ENCODE measurements around the gene GPR101. TPM values are rescaled to one million over a fixed set of nuclear protein-coding genes. Genes with fewer than 3 reads are reported as not detected.
"Not testable (repeated sequence)": the region's sequence is repeated elsewhere in the genome, so short reads cannot be mapped to it uniquely, and the experiment has no call there.

Gene GPR101
- polyA plus RNA-seq, 3 donors: not detected

DNA sequence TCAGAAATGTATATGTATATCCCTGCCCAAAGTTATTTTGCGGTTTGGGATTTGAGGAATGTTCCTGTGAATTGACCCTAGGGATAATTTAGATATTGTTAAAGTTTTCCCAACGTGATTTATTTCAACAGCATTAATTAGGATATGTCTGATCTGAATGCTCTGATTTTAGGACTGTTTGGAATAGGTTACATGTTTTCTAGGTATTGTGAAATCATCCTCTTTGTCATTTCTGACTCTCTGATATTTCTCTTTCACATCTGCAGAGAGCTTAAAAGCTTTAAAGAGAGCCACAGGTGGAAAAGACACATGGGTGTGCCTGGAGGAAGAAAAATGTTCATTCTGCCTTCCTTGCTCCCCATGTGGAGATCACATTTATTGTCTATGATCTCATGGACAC, 5.1 kb downstream of the GPR101 start:
- DNase-seq (ENCODE audit: low read depth in 3 of 3, low spot score in 2 of 3): no peak

- DNase-seq (ENCODE audit: low read depth in 3 of 3, low spot score in 2 of 3): no peak
These were observed 7.9 kb downstream of the GPR101 start for GRCh38 chrX:137025930-137026329.

- DNase-seq (ENCODE audit: low read depth in 3 of 3, low spot score in 2 of 3): not testable (repeated sequence)
These were observed 33.6 kb downstream of the GPR101 start for GRCh38 chrX:137000236-137000635.

GRCh38 chrX:136999024-136999423, 34.8 kb downstream of the GPR101 start:
- DNase-seq (ENCODE audit: low read depth in 3 of 3, low spot score in 2 of 3): no peak

Other genes with a start within 250 kb of the GPR101 start
- gene RBMX, start 153.3 kb downstream of the GPR101 start, polyA plus RNA-seq (ENCODE audit: insufficient read length in 3 of 3): 100 to 1,000 TPM; 438 to 514 (median 471) TPM